Measurements from ENCODE around the gene TMEM253.

Gene TMEM253

GRCh38 chr14:21121122-21121521, 20.3 kb downstream of the TMEM253 start:
- no peak for TF ChIP-seq CTCF (IDR thresholded peaks at IDR 0.05; ENCODE audit: low read depth, low read length)
- in situ Hi-C loops (cut with HindIII; ENCODE audit: low sequenced_read_pairs): no loop called here
- DNase-seq (ENCODE audit: low read depth, low spot score): no peak
- H3K4me3 ChIP-seq (ENCODE audit: low read depth, low read length): no peak overlapping the region

DNA sequence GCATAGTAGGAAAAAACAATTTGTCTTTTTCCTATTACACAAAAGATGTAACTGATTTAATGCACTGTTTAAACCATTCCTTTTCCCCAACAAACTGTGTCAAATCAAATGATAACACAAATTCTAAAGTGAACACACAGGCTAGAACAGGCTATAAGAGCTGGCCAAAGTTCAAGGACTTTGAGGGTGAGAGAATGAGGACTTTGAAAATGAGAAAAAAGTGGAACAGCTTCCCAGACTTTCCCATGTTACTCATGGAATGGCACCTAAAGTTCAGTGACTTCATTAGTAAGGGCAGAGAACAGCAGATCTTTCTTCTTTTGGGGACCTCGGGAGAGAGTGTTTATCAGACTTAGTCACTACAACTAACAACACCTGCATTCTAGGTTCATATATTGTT, 22.6 kb downstream of the TMEM253 start:
- in situ Hi-C loops (cut with HindIII; ENCODE audit: low sequenced_read_pairs): no loop called here

GRCh38 chr14:21133901-21134300, 33.0 kb downstream of the TMEM253 start:
- no peak for DNase-seq (ENCODE audit: low read depth, low spot score)
- no peak for TF ChIP-seq CTCF (IDR thresholded peaks at IDR 0.05; ENCODE audit: low read depth, low read length)
- in situ Hi-C loops (cut with HindIII; ENCODE audit: low sequenced_read_pairs): no loop called here
- no peak overlapping the region for H3K4me3 ChIP-seq (ENCODE audit: low read depth, low read length)

More for the DNA sequence above, 22.6 kb downstream of the TMEM253 start:
- no peak for DNase-seq (ENCODE audit: low read depth, low spot score)
- no peak overlapping the region for H3K4me3 ChIP-seq (ENCODE audit: low read depth, low read length)
- no peak for TF ChIP-seq CTCF (IDR thresholded peaks at IDR 0.05; ENCODE audit: low read depth, low read length)

GRCh38 chr14:21136024-21136423, 35.2 kb downstream of the TMEM253 start:
- peak; percentile 11 for DNase-seq (ENCODE audit: low read depth, low spot score)
- in situ Hi-C loops (cut with HindIII; ENCODE audit: low sequenced_read_pairs): no loop called here
- H3K4me3 ChIP-seq (ENCODE audit: low read depth, low read length): no peak overlapping the region
- peak; percentile 67 for TF ChIP-seq CTCF (IDR thresholded peaks at IDR 0.05; ENCODE audit: low read depth, low read length)

- H3K4me3 ChIP-seq (ENCODE audit: low read depth, low read length): no peak overlapping the region
- no peak for DNase-seq (ENCODE audit: low read depth, low spot score)
- TF ChIP-seq CTCF (IDR thresholded peaks at IDR 0.05; ENCODE audit: low read depth, low read length): no peak
- in situ Hi-C loops (cut with HindIII; ENCODE audit: low sequenced_read_pairs): no loop called here
Measured at GRCh38 chr14:21142357-21142756, 41.5 kb downstream of the TMEM253 start.

DNA sequence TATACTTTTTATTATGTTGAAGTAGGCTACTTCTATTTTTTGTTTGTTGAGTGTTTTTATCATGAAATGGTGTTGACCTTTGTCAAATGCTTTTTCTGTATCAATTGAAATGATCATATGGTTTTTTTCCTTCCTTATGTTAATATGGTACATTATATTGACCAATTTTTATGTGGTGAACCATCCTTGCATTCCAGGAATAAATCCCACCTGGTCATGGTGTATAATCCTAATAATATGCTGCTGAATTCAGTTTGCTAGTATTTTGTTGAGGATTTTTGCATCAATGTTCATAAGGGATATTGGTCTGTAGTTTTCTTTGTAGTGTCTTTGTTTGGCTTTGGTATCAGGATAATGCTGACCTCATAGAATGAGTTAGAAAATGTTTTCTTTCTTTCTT, 44.6 kb downstream of the TMEM253 start:
- DNase-seq (ENCODE audit: low read depth, low spot score): no peak
- TF ChIP-seq CTCF (IDR thresholded peaks at IDR 0.05; ENCODE audit: low read depth, low read length): no peak
- no peak overlapping the region for H3K4me3 ChIP-seq (ENCODE audit: low read depth, low read length)
- in situ Hi-C loops (cut with HindIII; ENCODE audit: low sequenced_read_pairs): no loop called here

Data from astrocyte of the spinal cord (primary cell).